Inflammatory macrophage treated with lipopolysaccharide for 4 hours (primary cell): Measurements from ENCODE around the gene GPR34.
"Not testable (repeated sequence)": the region's sequence is repeated elsewhere in the genome, so short reads cannot be mapped to it uniquely, and the experiment has no call there.

Experiments used
- DNase-seq: peaks from one replicate; pipeline ENCODE4 v3.0.0-alpha.2; 2020

The GPR34 gene

GRCh38 chrX:41688835-41689234, at the start of gene GPR34:
GPR34 (plus strand) TSS chrX:41688973; CDS start chrX:41695634, 6,661 bp downstream.
- peak; percentile 52 for DNase-seq

DNA sequence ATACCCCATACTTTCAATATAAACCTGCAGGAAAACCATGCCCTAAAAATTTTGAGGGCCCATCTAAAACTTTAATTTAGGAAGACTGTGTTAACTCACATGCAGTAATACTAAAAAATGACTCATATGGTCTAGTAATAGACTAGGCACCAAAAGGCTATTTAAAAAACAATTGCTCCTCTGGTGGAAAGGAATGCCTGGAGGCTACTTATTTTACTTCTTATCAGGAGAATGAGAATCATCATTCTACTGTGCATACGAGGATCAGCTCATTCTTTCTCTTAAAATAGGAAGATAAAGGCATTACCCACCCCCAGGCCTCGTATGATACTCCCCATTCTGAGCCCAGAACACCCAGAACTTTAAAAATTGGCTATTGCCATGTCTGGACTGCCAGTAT, 42.6 kb upstream of the GPR34 start:
- DNase-seq, result not testable (repeated sequence)

- DNase-seq, result no peak
These were observed 35.6 kb upstream of the GPR34 start for GRCh38 chrX:41653125-41653524.

- no peak for DNase-seq
These were observed 33.7 kb upstream of the GPR34 start for GRCh38 chrX:41655101-41655500.

- DNase-seq, result no peak
These were observed 33.1 kb upstream of the GPR34 start for GRCh38 chrX:41655631-41656030.

GRCh38 chrX:41661366-41662095, 27.2 kb upstream of the GPR34 start:
- DNase-seq, result peak; percentile 15

DNA sequence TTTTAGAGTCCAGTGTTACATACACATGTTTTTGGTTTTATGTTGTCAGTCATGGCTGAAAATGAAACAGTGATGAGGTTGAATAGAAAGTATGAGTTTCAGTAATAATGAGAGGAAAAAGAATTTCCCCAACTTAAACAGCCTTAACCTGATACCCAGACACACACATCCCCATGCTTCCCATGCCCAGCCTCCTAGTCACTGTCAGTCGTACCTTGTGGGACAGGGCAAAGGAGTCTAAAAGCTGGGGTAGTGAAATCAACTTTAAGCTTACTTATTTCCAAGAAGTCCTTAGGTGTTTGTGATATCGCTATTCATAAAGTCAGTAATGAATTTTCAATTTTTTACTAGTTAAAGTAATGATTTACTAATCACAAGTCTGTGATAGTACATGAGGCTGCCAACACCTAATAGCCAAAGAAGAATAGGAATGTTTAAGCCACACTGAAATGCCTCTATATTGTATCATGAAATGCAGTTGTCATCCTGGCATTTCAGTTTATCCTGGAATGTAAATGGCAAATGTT, 24.3 kb upstream of the GPR34 start:
- no peak for DNase-seq

GRCh38 chrX:41664908-41665307, 23.9 kb upstream of the GPR34 start:
- DNase-seq, result peak; percentile 10

DNA sequence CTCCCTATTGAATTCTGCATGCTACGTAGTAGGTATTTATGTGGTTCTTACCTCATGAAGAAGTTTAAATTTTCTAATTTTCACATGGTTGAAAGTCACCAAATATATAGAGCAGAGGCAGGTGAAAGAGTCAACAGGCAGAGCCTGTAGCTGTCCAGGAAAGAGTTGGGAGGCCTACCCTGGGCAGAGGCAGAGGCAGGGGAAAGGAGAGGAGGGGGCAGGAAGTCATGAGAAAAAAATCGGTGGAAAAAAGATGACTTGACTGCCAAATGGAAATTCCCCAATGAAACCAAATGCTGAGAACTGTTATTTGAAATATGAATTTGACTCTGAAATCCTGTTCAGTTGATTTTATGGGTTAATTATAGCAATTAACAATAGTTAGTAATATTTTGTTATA, 23.1 kb upstream of the GPR34 start:
- no peak for DNase-seq

GRCh38 chrX:41666251-41666650, 22.5 kb upstream of the GPR34 start:
- DNase-seq, result peak; percentile 19

- DNase-seq, result no peak
These were observed 21.1 kb upstream of the GPR34 start for GRCh38 chrX:41667631-41668030.

- DNase-seq, result no peak
These were observed 18.7 kb upstream of the GPR34 start for GRCh38 chrX:41670112-41670511.

GRCh38 chrX:41671082-41671481, 17.7 kb upstream of the GPR34 start:
- DNase-seq, result no peak

DNA sequence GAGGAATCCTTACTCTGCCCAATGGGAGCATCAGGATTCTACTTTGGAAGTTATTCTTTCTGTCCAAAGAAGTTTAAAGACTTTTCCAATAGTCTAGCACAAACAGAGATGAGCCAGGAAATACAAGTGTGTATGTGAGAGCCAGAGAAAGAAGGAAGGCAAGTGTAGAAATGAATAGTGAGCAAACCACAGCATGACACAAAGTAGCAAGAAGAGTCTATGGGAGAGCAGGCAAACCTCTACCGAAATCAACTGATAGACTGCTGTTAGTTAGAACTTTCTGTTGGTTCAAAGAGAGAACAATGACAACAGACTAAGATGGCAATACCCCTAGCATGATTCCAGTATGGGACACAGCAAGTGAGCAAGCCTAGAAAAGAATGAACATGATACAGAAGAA, 16.1 kb upstream of the GPR34 start:
- no peak for DNase-seq

DNA sequence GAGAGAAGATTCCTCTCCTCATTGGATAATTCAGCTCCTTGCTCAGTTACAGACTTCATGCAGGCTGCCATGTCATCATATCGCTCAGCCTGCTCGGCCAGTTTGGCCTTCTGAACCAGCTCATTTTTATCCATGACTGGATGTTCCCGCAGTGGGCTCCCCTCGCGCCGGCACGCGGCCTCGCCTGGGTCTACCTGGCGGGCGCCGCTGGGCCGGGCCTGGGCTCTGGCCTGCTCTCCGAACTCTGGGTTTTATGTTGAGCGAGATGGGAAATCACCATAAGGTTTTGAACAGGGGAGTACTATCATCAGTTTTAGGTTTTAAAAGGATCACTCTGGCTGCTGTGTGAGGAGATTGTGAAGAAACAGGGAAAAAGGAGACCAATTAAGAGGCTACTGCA, 12.4 kb upstream of the GPR34 start:
- not testable (repeated sequence) for DNase-seq

GRCh38 chrX:41677183-41678060, 11.4 kb upstream of the GPR34 start:
- DNase-seq, result peak; percentile 58

GRCh38 chrX:41684138-41684537, 4.6 kb upstream of the GPR34 start:
- no peak for DNase-seq

DNA sequence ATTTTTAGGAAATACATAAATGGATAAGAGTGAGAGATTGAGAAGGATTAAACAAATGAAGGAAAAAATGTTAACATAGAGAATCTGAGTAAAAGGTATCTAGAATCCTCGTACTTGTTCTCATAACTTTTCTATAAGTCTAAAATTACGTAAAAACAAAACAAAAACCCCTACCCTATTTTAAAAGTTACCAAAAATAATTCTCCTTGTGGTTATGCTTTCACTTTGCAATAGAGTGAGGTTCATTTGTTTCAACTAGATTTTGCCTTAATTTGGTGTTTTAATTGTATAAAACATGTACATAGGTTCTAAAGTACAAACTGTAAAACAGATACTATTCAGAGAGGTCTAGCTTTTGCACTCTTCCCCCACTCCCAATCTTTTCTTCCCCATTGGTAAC, 3.8 kb upstream of the GPR34 start:
- no peak for DNase-seq

DNA sequence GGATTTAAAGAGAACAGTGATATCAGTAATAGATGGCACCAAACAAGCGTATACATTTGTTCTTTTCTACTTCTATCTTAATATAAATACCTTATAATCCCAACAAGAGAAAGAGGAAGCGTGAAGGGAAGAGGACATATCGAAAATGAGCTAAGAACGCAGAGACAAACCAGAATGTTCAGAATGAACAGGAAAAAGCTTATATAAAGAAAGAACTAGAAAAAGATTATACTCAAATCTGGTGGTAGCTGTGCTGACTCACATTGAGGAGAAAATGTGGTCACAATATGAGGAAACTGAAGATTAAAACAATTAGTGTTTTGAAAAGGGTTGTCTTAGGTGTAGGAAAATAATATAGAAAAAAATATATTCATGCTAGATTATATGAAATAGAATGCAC, 2.0 kb upstream of the GPR34 start:
- DNase-seq, result peak; percentile 45

DNA sequence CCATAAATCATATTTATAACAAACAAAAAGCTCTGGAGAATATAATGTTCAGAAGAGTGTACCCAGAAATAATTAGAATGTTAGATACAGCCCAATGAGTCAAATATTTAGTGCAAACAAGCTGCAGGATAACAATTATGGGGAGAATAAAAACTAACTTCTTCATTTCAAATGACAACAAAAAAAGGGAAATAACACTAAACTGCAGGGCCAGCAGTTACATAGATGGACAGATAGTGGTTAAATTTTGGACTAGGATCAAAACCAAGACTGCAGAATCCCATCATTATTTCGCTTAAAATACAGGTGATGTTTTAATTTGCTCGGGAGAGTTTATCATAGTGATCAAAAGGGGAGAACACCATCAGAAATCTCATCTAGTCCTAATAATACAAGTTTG, 617 bp upstream of the GPR34 start:
- DNase-seq, result no peak

DNA sequence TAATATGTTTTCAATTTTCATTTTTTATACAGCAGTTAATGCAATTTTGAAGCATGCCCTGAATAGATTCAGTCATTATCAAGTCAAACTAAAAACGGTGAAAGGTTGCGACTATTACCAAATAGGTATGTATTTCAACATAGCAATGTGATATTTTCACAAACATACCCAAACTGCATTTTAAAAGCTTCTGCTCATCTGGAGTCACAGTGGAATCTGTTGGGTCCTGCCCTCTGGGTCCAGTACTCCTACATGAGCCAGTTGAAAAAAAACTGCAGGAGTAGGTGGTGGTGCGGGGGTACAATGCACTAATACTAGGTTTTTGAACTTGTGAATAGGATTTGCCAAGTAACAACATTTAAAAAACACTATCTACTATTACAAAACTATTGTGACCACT, 938 bp downstream of the GPR34 start:
- no peak for DNase-seq

DNA sequence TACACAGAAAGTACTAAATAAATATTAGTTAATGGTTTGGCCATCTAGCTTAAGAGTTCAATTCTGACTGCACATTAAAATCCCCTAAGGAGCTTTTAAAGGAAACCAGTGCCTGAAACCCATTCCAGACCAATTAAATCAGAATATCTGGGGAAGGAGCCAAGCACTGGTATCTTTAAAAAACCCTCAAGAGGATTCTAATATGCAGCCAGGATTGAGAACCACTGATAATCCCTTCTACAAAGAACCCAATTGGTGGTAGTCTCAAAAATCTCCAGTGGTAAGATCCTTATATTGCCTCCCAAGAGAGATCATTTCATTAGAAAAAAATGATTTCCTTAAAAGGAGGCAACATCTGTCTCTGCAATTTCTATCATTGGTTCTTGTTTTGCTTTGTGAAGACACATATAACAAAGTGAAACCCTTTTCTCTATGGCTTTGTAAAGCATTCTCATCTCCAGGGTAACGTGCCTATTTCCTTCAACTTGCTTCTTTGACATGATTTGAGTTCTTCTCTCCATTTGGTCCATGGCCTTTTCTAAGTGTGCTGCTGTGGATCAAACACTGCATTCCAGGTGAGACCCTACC, 3.5 kb downstream of the GPR34 start:
- peak; percentile 20 for DNase-seq

GRCh38 chrX:41693024-41693423, 4.3 kb downstream of the GPR34 start:
- no peak for DNase-seq

DNA sequence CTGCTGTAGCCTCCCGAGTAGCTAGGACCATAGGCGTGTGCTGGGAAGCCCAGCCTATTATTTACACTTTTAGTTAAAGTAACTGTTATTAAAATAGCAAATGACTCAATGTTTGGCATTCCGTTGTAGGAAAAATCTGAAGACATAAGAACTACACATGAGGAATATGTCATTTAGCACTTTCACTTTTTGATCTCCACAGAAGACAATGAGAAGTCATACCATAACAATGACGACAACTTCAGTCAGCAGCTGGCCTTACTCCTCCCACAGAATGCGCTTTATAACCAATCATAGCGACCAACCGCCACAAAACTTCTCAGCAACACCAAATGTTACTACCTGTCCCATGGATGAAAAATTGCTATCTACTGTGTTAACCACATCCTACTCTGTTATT, 6.7 kb downstream of the GPR34 start:
- peak; percentile 10 for DNase-seq
